SU-DHL-6 (cell line): ENCODE data around the gene IL4R.

Experiments used
- CTCF ChIP-seq: fragments of 200-600 bp; sonication (generic); IDR thresholded peaks from one replicate; pipeline ENCODE4 v1.5.1; 2017; ENCODE audit warnings: antibody characterized with exemption, mild to moderate bottlenecking, low read length, moderate library complexity; ENCODE audit not compliant: insufficient read depth, poor library complexity, severe bottlenecking
- EZH2phosphoT487 ChIP-seq: fragments of 200-600 bp; sonication (generic), shearing (Covaris generic); conservative IDR thresholded peaks from 2 replicates; pipeline ENCODE4 v1.6.1; 2018; ENCODE audit warnings: mild to moderate bottlenecking, antibody characterized with exemption, low read length, moderate library complexity, mixed read lengths

- TF ChIP-seq CTCF = no peak
- TF ChIP-seq EZH2phosphoT487 = no peak
Observed at GRCh38 chr16:27368358-27368722, 54.6 kb downstream of the IL4R start.
